PFSK-1 (cell line): ENCODE measurements around the gene USP7.

Experiments
- FOXP2 ChIP-seq: optimal IDR thresholded peaks from 2 replicates; pipeline ENCODE3; 2011; ENCODE audit warnings: borderline replicate concordance, control low read depth, inconsistent platforms; ENCODE audit not compliant: insufficient read depth; ENCODE audit errors: extremely low read length, extremely low read depth
- POLR2AphosphoS5 ChIP-seq: IDR thresholded peaks from 2 replicates; pipeline ENCODE4 v1.6.1; 2012; ENCODE audit warnings: low read depth, mild to moderate bottlenecking, control low read depth, low read length, moderate library complexity
- REST ChIP-seq, 2 experiments: IDR thresholded peaks; 2 replicates each; pipeline versions ENCODE4 v1.6.1 to v1.8.0; 2011 to 2012; ENCODE audit warnings: low read depth in 2 of 2, low read length in 2 of 2, control low read depth in 1 of 2, inconsistent platforms in 1 of 2, mild to moderate bottlenecking in 1 of 2, moderate library complexity in 1 of 2; ENCODE audit not compliant: insufficient read depth in 1 of 2
- SIN3A ChIP-seq: IDR thresholded peaks from 2 replicates; pipeline ENCODE4 v1.6.1; 2012; ENCODE audit warnings: mild to moderate bottlenecking, low read length, moderate library complexity, borderline replicate concordance; ENCODE audit not compliant: insufficient read depth
- TAF1 ChIP-seq: IDR thresholded peaks from 2 replicates; pipeline ENCODE4 v1.6.1; 2012; ENCODE audit warnings: low read length, control low read depth, borderline replicate concordance; ENCODE audit not compliant: insufficient read depth

The USP7 gene

GRCh38 chr16:8862309-8863130, 101.2 kb downstream of the USP7 start:
- no peak; the same call in 1 of the 2 replicates for TF ChIP-seq POLR2AphosphoS5
- no peak for TF ChIP-seq SIN3A
- no peak for TF ChIP-seq REST (IDR thresholded peaks at IDR 0.05; ENCODE audit: insufficient read depth in 1 of 2, low read depth in 2 of 2, low read length in 2 of 2)
- no peak for TF ChIP-seq TAF1
- no peak for TF ChIP-seq FOXP2

GRCh38 chr16:8861563-8862308, 102.0 kb downstream of the USP7 start:
- no peak for TF ChIP-seq POLR2AphosphoS5
- no peak for TF ChIP-seq TAF1
- no peak for TF ChIP-seq SIN3A
- TF ChIP-seq REST (IDR thresholded peaks at IDR 0.05; ENCODE audit: insufficient read depth in 1 of 2, low read depth in 2 of 2, low read length in 2 of 2) = no peak
- no peak for TF ChIP-seq FOXP2

GRCh38 chr16:8859913-8860881, 103.5 kb downstream of the USP7 start:
- no peak for TF ChIP-seq TAF1
- no peak for TF ChIP-seq REST (IDR thresholded peaks at IDR 0.05; ENCODE audit: insufficient read depth in 1 of 2, low read depth in 2 of 2, low read length in 2 of 2)
- TF ChIP-seq POLR2AphosphoS5 = no peak
- no peak for TF ChIP-seq SIN3A
- TF ChIP-seq FOXP2 = no peak

- no peak for TF ChIP-seq POLR2AphosphoS5
- no peak for TF ChIP-seq FOXP2
- no peak for TF ChIP-seq TAF1
- no peak for TF ChIP-seq SIN3A
- TF ChIP-seq REST (IDR thresholded peaks at IDR 0.05; ENCODE audit: insufficient read depth in 1 of 2, low read depth in 2 of 2, low read length in 2 of 2) = no peak
These were observed 104.5 kb downstream of the USP7 start for GRCh38 chr16:8858994-8859912.
